Uterus (tissue), 4 donors: ENCODE measurements around the gene ADGRF1. TPM values are rescaled to one million over a fixed set of nuclear protein-coding genes. Genes with fewer than 3 reads are reported as not detected.

Source experiments
- DNase-seq, 2 donors: peaks; one replicate each; pipeline ENCODE4 v3.0.0-alpha.2; 2019 to 2020
- H3K27ac ChIP-seq, 2 donors: fragments of 200-600 bp; sonication (generic); 1 replicate in 1 of 2; 2 replicates in 1 of 2; pipeline ENCODE4 v1.5.1; 2016 to 2018
- H3K27me3 ChIP-seq, 2 donors: fragments of 200-600 bp; sonication (generic); one replicate each; pipeline ENCODE4 v1.5.1; 2018 to 2019; ENCODE audit warnings: control low read depth in 1 of 2
- H3K36me3 ChIP-seq, 2 donors: fragments of 200-600 bp; sonication (generic); one replicate each; pipeline ENCODE4 v1.5.1; 2019; ENCODE audit warnings: control low read depth in 1 of 2
- H3K4me1 ChIP-seq, 2 donors: fragments of 200-600 bp; sonication (generic); one replicate each; pipeline ENCODE4 v1.5.1; 2018 to 2019; ENCODE audit warnings: control low read depth in 1 of 2
- H3K4me3 ChIP-seq, 2 donors: fragments of 200-600 bp; sonication (generic); 1 replicate in 1 of 2; 2 replicates in 1 of 2; pipeline ENCODE4 v1.5.1; 2018 to 2019; ENCODE audit warnings: mild to moderate bottlenecking in 1 of 2
- H3K9me3 ChIP-seq, 2 donors: fragments of 200-600 bp; sonication (generic); one replicate each; pipeline ENCODE4 v1.5.1; 2019; ENCODE audit warnings: control low read depth in 1 of 2
- CTCF ChIP-seq, 4 experiments: fragments of 200-600 bp in 2 of 4; fragments of 450-650 bp in 2 of 4; sonication (generic) in 2 of 4; IDR thresholded peaks; one replicate each; pipeline ENCODE4 v1.5.1; 2016 to 2019; ENCODE audit warnings: antibody characterized with exemption in 4 of 4, mild to moderate bottlenecking in 2 of 4, moderate library complexity in 1 of 4
- POLR2A ChIP-seq, 2 donors: fragments of 450-650 bp; IDR thresholded peaks; one replicate each; pipeline ENCODE4 v1.6.1; 2016; ENCODE audit warnings: antibody characterized with exemption in 2 of 2, mild to moderate bottlenecking in 1 of 2, moderate library complexity in 1 of 2
- intact Hi-C: fragments of 100-400 bp; cut with DNase I; formaldehyde crosslinking; loops from one replicate; pipeline ENCODE4 v1.15.1; 2023; ENCODE audit warnings: low total_unique reads
- total RNA-seq, 4 donors: library from RNA; depleted of rRNA in 3 of 4; stranded (reverse); fragments of >200 nt in 3 of 4; gene quantifications; one replicate each; pipeline versions ENCODE4 v1.1.0 to v1.2.4, GENCODE V29; 2014 to 2023
- donor health status: DM: yes; HTN: yes; CAD: no.

ADGRF1 gene
- total RNA-seq, 4 donors from 2014 or later: 0.35 TPM; not detected in 3

- no peak overlapping the region for H3K27ac ChIP-seq
- H3K4me1 ChIP-seq: no peaks in the 10 kb centered on the region
- intact Hi-C loops: no loop called here
- TF ChIP-seq CTCF (IDR thresholded peaks at IDR 0.05) (no peak), POLR2A (IDR thresholded peaks at IDR 0.05) (no peak)
- DNase-seq: no peak
- no peaks in the 10 kb centered on the region for H3K9me3 ChIP-seq
- no peaks in the 10 kb centered on the region for H3K36me3 ChIP-seq
- no peak overlapping the region for H3K4me3 ChIP-seq
- H3K27me3 ChIP-seq: no peaks in the 10 kb centered on the region
Observed at GRCh38 chr6:47009583-47009982, 32.5 kb downstream of the ADGRF1 start.

GRCh38 chr6:47008397-47008763, 33.8 kb downstream of the ADGRF1 start:
- Histone ChIP-seq H3K9me3 (no peaks in the 10 kb centered on the region), H3K27ac (no peak overlapping the region), H3K4me3 (no peak overlapping the region), H3K4me1 (no peaks in the 10 kb centered on the region), H3K27me3 (no peaks in the 10 kb centered on the region), H3K36me3 (no peaks in the 10 kb centered on the region)
- intact Hi-C loops: no loop called here
- TF ChIP-seq CTCF (IDR thresholded peaks at IDR 0.05) (no peak), POLR2A (IDR thresholded peaks at IDR 0.05) (no peak)
- DNase-seq: no peak

GRCh38 chr6:47007657-47008396, 34.3 kb downstream of the ADGRF1 start:
- Histone ChIP-seq H3K4me1 (no peaks in the 10 kb centered on the region), H3K27me3 (no peaks in the 10 kb centered on the region), H3K27ac (no peak overlapping the region), H3K36me3 (no peaks in the 10 kb centered on the region), H3K9me3 (no peaks in the 10 kb centered on the region), H3K4me3 (no peak overlapping the region)
- DNase-seq: no peak
- TF ChIP-seq CTCF (IDR thresholded peaks at IDR 0.05) (no peak), POLR2A (IDR thresholded peaks at IDR 0.05) (no peak)
- intact Hi-C loops: no loop called here

GRCh38 chr6:47005486-47005885, 36.6 kb downstream of the ADGRF1 start:
- intact Hi-C loops: no loop called here
- no peak for TF ChIP-seq POLR2A (IDR thresholded peaks at IDR 0.05)
- no peak for TF ChIP-seq CTCF (IDR thresholded peaks at IDR 0.05)
- H3K36me3 ChIP-seq: no peaks in the 10 kb centered on the region

GRCh38 chr6:47004463-47004862, 37.7 kb downstream of the ADGRF1 start:
- H3K4me3 ChIP-seq: no peak overlapping the region
- no peak for DNase-seq
- no peak overlapping the region for H3K27ac ChIP-seq
- H3K36me3 ChIP-seq: no peaks in the 10 kb centered on the region
- H3K27me3 ChIP-seq: no peaks in the 10 kb centered on the region
- no peaks in the 10 kb centered on the region for H3K9me3 ChIP-seq
- no peaks in the 10 kb centered on the region for H3K4me1 ChIP-seq
- intact Hi-C loops: no loop called here
- no peak for TF ChIP-seq CTCF (IDR thresholded peaks at IDR 0.05)
- no peak for TF ChIP-seq POLR2A (IDR thresholded peaks at IDR 0.05)

More at GRCh38 chr6:47005486-47005885, 36.6 kb downstream of the ADGRF1 start:
- Histone ChIP-seq H3K4me3 (no peak overlapping the region), H3K9me3 (no peaks in the 10 kb centered on the region), H3K4me1 (no peaks in the 10 kb centered on the region), H3K27ac (no peak overlapping the region), H3K27me3 (no peaks in the 10 kb centered on the region)
- no peak for DNase-seq
